Thyroid gland (tissue), 4 donors: Measurements from ENCODE around the gene LCP1.

ENCODE experiments used
- CTCF ChIP-seq, 6 experiments: fragments of 200-600 bp in 3 of 6; fragments of 450-650 bp in 3 of 6; sonication (generic) in 3 of 6; IDR thresholded peaks; one replicate each; pipeline ENCODE4 v1.5.1; 2016 to 2019; ENCODE audit warnings: antibody characterized with exemption in 6 of 6, mild to moderate bottlenecking in 2 of 6, inconsistent platforms in 1 of 6, moderate library complexity in 1 of 6
- POLR2A ChIP-seq, 2 donors: fragments of 450-650 bp; IDR thresholded peaks; one replicate each; pipeline ENCODE4 v1.6.1; 2017; ENCODE audit warnings: antibody characterized with exemption in 2 of 2, mild to moderate bottlenecking in 2 of 2, moderate library complexity in 1 of 2

GRCh38 chr13:46178143-46178542 lies 3.8 kb downstream of the LCP1 start:
- TF ChIP-seq POLR2A (IDR thresholded peaks at IDR 0.05) (no peak), CTCF (IDR thresholded peaks at IDR 0.05) (no peak)
